ENCODE results near the gene NTM. TPM values are rescaled to one million over a fixed set of nuclear protein-coding genes. Genes with fewer than 3 reads are reported as not detected.

NTM gene
- total RNA-seq, 4 donors from 2014 or later, result 0.21 to 3.2 (median 0.84) TPM

DNA sequence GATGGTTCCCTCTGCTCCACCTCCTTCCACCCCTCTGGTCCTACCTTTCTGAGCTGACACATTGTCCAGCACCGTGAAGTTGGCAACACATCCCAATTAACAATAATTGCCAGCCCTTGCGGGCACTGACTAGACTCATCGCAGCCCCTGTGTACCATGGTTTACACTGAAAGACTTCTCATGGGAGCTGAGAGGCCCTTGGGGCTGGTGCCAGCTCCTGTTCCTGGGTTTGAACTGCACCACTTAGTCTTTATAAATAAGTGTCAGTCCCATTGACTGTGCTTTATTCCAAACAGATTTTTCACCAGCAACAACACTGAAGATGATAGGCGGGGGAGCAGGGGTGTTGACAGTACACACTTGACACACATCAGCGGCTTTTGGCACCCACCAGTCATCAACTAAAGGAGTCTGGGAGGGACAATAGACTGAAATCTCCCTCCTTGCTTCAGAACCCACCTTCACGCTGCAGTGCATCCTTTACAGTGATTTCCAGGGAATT lies 447.3 kb downstream of the NTM start:
- no peaks in the 10 kb centered on the region for H3K4me1 ChIP-seq
- H3K27ac ChIP-seq, result no peak overlapping the region
- no peaks in the 10 kb centered on the region for H3K9me3 ChIP-seq
- TF ChIP-seq POLR2A (IDR thresholded peaks at IDR 0.05), result no peak
- no peak for TF ChIP-seq CTCF (IDR thresholded peaks at IDR 0.05)
- no peaks in the 10 kb centered on the region for H3K27me3 ChIP-seq
- no peaks in the 10 kb centered on the region for H3K36me3 ChIP-seq
- intact Hi-C loops (cut with DNase I), result no loop called here
- 70 to 83% methylated on average over 5 to 6 of the region's 6 CpGs for WGBS, 2 donors
- no peak overlapping the region for H3K4me3 ChIP-seq
- DNase-seq, result no peak

DNA sequence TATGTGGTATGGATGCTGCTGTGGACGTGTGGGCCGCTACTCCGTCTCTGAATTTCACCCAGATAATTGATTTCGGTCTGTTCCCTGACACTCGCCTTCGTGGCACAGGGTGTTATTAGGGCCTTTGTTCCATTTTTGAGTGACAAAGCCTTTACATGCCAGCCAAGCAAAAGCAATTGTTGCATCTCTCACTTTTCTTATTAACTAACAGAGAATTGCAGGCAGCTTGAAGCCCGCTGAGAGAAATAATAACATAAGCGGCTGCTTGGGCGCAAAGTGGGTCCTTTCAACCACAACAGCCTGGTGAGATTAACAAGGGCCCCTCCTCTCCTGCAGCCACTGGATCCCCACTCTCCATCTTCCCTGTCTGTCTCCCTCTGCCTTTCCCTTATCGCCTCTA lies 449.4 kb downstream of the NTM start:
- no peaks in the 10 kb centered on the region for H3K4me1 ChIP-seq
- no peak for DNase-seq
- H3K4me3 ChIP-seq, result no peak overlapping the region
- H3K9me3 ChIP-seq, result no peaks in the 10 kb centered on the region
- intact Hi-C loops (cut with DNase I), result no loop called here
- no peaks in the 10 kb centered on the region for H3K27me3 ChIP-seq
- H3K36me3 ChIP-seq, result no peaks in the 10 kb centered on the region
- no peak overlapping the region for H3K27ac ChIP-seq
- WGBS, 2 donors, result 84% methylated on average over 9 to 10 of the region's 10 CpGs
- TF ChIP-seq CTCF (IDR thresholded peaks at IDR 0.05) (no peak), POLR2A (IDR thresholded peaks at IDR 0.05) (no peak)

GRCh38 chr11:131822506-131822905 lies 452.1 kb downstream of the NTM start:
- intact Hi-C loops (cut with DNase I), result no loop called here
- no peaks in the 10 kb centered on the region for H3K9me3 ChIP-seq
- 10 to 13% methylated on average over 6 of the region's 6 CpGs for WGBS, 2 donors
- H3K4me1 ChIP-seq, result no peaks in the 10 kb centered on the region
- no peaks in the 10 kb centered on the region for H3K27me3 ChIP-seq
- H3K36me3 ChIP-seq, result no peaks in the 10 kb centered on the region
- TF ChIP-seq POLR2A (IDR thresholded peaks at IDR 0.05) (no peak), CTCF (IDR thresholded peaks at IDR 0.05) (no peak)
- H3K4me3 ChIP-seq, result no peak overlapping the region
- DNase-seq, result no peak
- no peak overlapping the region for H3K27ac ChIP-seq

GRCh38 chr11:131823772-131824171 lies 453.4 kb downstream of the NTM start:
- 27 to 46% methylated on average over 2 of the region's 2 CpGs for WGBS, 2 donors

GRCh38 chr11:131824771-131825170 lies 454.4 kb downstream of the NTM start:
- no peaks in the 10 kb centered on the region for H3K4me1 ChIP-seq
- TF ChIP-seq POLR2A (IDR thresholded peaks at IDR 0.05) (no peak), CTCF (IDR thresholded peaks at IDR 0.05) (no peak)
- no peak overlapping the region for H3K4me3 ChIP-seq
- H3K9me3 ChIP-seq, result no peaks in the 10 kb centered on the region
- no peaks in the 10 kb centered on the region for H3K36me3 ChIP-seq
- intact Hi-C loops (cut with DNase I), result no loop called here
- H3K27ac ChIP-seq, result no peak overlapping the region
- no peak for DNase-seq
- H3K27me3 ChIP-seq, result no peaks in the 10 kb centered on the region
- 59 to 73% methylated on average over 3 of the region's 3 CpGs for WGBS, 2 donors

More at GRCh38 chr11:131823772-131824171, 453.4 kb downstream of the NTM start:
- Histone ChIP-seq H3K27ac (no peak overlapping the region), H3K36me3 (no peaks in the 10 kb centered on the region), H3K9me3 (no peaks in the 10 kb centered on the region), H3K4me1 (no peaks in the 10 kb centered on the region), H3K27me3 (no peaks in the 10 kb centered on the region), H3K4me3 (no peak overlapping the region)
- no peak for TF ChIP-seq CTCF (IDR thresholded peaks at IDR 0.05)
- intact Hi-C loops (cut with DNase I), result no loop called here
- no peak for DNase-seq

Measured in esophagus squamous epithelium (tissue), 5 donors.